A673 (cell line): ENCODE measurements around the gene SEPTIN1.
"Not testable (repeated sequence)": the region's sequence is repeated elsewhere in the genome, so short reads cannot be mapped to it uniquely, and the experiment has no call there.

Source experiments
- EZH2 ChIP-seq: fragments of 200-600 bp; sonication (generic); IDR thresholded peaks from 2 replicates; pipeline ENCODE4 v1.6.1; 2017; ENCODE audit warnings: borderline replicate concordance, low read depth, mild to moderate bottlenecking, mixed read lengths, antibody characterized with exemption, low read length; ENCODE audit not compliant: poor library complexity, severe bottlenecking
- TF ChIP-seq, protein P1 (sequence below): fragments of 300-800, 200-600 bp; sonication (generic); conservative IDR thresholded peaks from 2 replicates; pipeline ENCODE4 v1.5.1; 2017; ENCODE audit warnings: low read depth, mild to moderate bottlenecking, antibody characterized with exemption, low read length, moderate library complexity, mixed read lengths

DNA sequence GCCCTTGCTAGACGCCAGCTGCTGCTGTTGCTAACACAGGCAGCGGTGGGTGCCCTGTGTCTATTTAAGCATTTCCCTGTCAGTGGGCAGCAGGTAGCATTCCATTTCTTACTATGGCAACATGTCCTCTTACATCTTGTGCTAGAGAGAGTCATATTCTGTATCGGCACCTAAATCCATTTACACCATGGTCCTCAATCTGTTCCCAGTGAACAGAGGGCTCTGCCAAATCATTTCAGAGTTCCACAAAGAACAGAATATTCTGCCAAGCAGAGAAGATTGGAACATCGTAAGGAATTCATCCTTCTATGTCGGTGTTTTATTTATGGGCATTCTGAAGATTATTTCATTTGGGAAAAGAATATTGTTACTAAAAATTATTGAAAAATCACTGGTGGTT lies 43.6 kb downstream of the SEPTIN1 start:
- TF ChIP-seq, protein P1, sequence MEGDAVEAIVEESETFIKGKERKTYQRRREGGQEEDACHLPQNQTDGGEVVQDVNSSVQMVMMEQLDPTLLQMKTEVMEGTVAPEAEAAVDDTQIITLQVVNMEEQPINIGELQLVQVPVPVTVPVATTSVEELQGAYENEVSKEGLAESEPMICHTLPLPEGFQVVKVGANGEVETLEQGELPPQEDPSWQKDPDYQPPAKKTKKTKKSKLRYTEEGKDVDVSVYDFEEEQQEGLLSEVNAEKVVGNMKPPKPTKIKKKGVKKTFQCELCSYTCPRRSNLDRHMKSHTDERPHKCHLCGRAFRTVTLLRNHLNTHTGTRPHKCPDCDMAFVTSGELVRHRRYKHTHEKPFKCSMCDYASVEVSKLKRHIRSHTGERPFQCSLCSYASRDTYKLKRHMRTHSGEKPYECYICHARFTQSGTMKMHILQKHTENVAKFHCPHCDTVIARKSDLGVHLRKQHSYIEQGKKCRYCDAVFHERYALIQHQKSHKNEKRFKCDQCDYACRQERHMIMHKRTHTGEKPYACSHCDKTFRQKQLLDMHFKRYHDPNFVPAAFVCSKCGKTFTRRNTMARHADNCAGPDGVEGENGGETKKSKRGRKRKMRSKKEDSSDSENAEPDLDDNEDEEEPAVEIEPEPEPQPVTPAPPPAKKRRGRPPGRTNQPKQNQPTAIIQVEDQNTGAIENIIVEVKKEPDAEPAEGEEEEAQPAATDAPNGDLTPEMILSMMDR = not testable (repeated sequence)
- TF ChIP-seq EZH2 = not testable (repeated sequence)
